HG03135 (cell line): ENCODE measurements around the gene TMEM74B.
"Not testable (repeated sequence)": the region's sequence is repeated elsewhere in the genome, so short reads cannot be mapped to it uniquely, and the experiment has no call there.

Source experiments
- ATAC-seq: cut with Tn5 transposase; IDR thresholded peaks from one replicate; pipeline ENCODE4 v1.9.1; 2021; ENCODE audit warnings: mild to moderate bottlenecking, moderate library complexity; ENCODE audit not compliant: unreplicated experiment

Gene TMEM74B

GRCh38 chr20:1184638-1185315 is at the start of gene TMEM74B:
Gene TMEM74B (minus strand): TSS chr20:1184981. CDS start chr20:1183801, 1,180 bp downstream.
- no peak for ATAC-seq

- no peak for ATAC-seq
These were observed 47.7 kb upstream of the TMEM74B start for GRCh38 chr20:1232286-1233111.

GRCh38 chr20:1229541-1229940 is 44.8 kb upstream of the TMEM74B start:
- no peak for ATAC-seq

GRCh38 chr20:1225783-1226654 is 41.2 kb upstream of the TMEM74B start, which contains the start of gene RAD21L1:
Gene RAD21L1 (plus strand): TSS chr20:1226044. CDS start chr20:1228454, 2,410 bp downstream.
- no peak for ATAC-seq

- no peak for ATAC-seq
These were observed 40.5 kb upstream of the TMEM74B start for GRCh38 chr20:1225263-1225782.

- ATAC-seq: no peak
These were observed 39.6 kb upstream of the TMEM74B start for GRCh38 chr20:1224205-1224890.

GRCh38 chr20:1222750-1223149 is 38.0 kb upstream of the TMEM74B start:
- not testable (repeated sequence) for ATAC-seq

GRCh38 chr20:1216527-1217427 is 32.0 kb upstream of the TMEM74B start:
- ATAC-seq: not testable (repeated sequence)

- ATAC-seq: no peak
These were observed 30.8 kb upstream of the TMEM74B start for GRCh38 chr20:1215386-1216170.

- no peak for ATAC-seq
These were observed 30.1 kb upstream of the TMEM74B start for GRCh38 chr20:1214838-1215261.

GRCh38 chr20:1212607-1213396 is 28.0 kb upstream of the TMEM74B start:
- ATAC-seq: no peak

- no peak for ATAC-seq
These were observed 27.2 kb upstream of the TMEM74B start for GRCh38 chr20:1212023-1212422.

- ATAC-seq: no peak
These were observed 25.7 kb upstream of the TMEM74B start for GRCh38 chr20:1210501-1210900.

- ATAC-seq: no peak
These were observed 24.9 kb upstream of the TMEM74B start for GRCh38 chr20:1209447-1210387.

- ATAC-seq: no peak
These were observed 22.6 kb upstream of the TMEM74B start for GRCh38 chr20:1207293-1207878.
